ENCODE measurements around the gene MLPH.

DNA sequence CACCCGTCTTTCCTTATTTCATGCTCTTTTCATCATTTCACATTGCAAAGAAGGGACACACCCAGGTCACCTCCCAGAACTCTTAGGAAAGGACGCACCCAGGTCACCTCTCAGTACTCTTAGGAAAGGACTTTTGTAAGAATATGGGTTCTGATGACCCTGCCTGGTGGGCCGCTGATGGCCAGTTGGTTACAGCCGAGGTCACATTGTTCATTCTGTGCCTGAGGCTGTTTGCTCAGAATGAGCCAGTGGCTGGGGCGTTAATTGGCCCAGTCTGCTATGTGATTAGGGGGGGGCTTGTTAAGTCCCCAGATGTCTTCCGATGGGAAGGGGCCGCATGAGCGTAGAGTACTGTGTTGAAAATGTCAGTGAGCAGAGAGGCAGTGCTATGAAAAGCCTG lies 9.4 kb downstream of the MLPH start:
- TF ChIP-seq, protein P1, sequence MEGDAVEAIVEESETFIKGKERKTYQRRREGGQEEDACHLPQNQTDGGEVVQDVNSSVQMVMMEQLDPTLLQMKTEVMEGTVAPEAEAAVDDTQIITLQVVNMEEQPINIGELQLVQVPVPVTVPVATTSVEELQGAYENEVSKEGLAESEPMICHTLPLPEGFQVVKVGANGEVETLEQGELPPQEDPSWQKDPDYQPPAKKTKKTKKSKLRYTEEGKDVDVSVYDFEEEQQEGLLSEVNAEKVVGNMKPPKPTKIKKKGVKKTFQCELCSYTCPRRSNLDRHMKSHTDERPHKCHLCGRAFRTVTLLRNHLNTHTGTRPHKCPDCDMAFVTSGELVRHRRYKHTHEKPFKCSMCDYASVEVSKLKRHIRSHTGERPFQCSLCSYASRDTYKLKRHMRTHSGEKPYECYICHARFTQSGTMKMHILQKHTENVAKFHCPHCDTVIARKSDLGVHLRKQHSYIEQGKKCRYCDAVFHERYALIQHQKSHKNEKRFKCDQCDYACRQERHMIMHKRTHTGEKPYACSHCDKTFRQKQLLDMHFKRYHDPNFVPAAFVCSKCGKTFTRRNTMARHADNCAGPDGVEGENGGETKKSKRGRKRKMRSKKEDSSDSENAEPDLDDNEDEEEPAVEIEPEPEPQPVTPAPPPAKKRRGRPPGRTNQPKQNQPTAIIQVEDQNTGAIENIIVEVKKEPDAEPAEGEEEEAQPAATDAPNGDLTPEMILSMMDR (IDR thresholded peaks at IDR 0.05; ENCODE audit: insufficient read depth, low read length): no peak
- no peak for TF ChIP-seq POLR2AphosphoS5 (IDR thresholded peaks at IDR 0.05; ENCODE audit: low read depth)
- TF ChIP-seq, protein P2, sequence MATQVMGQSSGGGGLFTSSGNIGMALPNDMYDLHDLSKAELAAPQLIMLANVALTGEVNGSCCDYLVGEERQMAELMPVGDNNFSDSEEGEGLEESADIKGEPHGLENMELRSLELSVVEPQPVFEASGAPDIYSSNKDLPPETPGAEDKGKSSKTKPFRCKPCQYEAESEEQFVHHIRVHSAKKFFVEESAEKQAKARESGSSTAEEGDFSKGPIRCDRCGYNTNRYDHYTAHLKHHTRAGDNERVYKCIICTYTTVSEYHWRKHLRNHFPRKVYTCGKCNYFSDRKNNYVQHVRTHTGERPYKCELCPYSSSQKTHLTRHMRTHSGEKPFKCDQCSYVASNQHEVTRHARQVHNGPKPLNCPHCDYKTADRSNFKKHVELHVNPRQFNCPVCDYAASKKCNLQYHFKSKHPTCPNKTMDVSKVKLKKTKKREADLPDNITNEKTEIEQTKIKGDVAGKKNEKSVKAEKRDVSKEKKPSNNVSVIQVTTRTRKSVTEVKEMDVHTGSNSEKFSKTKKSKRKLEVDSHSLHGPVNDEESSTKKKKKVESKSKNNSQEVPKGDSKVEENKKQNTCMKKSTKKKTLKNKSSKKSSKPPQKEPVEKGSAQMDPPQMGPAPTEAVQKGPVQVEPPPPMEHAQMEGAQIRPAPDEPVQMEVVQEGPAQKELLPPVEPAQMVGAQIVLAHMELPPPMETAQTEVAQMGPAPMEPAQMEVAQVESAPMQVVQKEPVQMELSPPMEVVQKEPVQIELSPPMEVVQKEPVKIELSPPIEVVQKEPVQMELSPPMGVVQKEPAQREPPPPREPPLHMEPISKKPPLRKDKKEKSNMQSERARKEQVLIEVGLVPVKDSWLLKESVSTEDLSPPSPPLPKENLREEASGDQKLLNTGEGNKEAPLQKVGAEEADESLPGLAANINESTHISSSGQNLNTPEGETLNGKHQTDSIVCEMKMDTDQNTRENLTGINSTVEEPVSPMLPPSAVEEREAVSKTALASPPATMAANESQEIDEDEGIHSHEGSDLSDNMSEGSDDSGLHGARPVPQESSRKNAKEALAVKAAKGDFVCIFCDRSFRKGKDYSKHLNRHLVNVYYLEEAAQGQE (IDR thresholded peaks at IDR 0.05; ENCODE audit: insufficient replicate concordance, low read depth): no peak
- TF ChIP-seq SPI1 (IDR thresholded peaks at IDR 0.05; ENCODE audit: borderline replicate concordance, low read depth): no peak

All from HL-60 (cell line).